HG03135 (cell line): ENCODE data around the gene PSMA6.
"Not testable (repeated sequence)": the region's sequence is repeated elsewhere in the genome, so short reads cannot be mapped to it uniquely, and the experiment has no call there.

ENCODE experiments used
- ATAC-seq: cut with Tn5 transposase; IDR thresholded peaks from one replicate; pipeline ENCODE4 v1.9.1; 2021; ENCODE audit warnings: mild to moderate bottlenecking, moderate library complexity; ENCODE audit not compliant: unreplicated experiment

The PSMA6 gene

DNA sequence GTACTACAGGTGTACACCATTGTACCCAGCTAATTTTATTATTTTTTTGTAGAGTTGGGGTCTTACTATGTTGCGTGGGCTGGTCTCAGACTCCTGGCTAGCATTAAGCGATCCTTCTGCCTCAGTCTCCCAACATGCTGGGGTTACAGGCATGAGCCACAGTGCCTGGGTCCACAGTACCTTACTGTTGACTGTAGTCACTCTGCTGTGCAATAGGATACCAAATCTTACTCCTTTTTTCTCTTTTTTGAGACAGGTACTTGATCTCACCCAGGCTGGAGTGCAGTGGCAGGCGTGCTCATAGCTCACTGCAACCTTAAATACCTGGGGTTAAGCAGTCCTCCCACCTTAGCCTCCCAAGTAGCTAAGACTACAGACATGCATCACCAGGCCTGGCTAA is 25.6 kb downstream of the PSMA6 start:
- ATAC-seq = no peak

DNA sequence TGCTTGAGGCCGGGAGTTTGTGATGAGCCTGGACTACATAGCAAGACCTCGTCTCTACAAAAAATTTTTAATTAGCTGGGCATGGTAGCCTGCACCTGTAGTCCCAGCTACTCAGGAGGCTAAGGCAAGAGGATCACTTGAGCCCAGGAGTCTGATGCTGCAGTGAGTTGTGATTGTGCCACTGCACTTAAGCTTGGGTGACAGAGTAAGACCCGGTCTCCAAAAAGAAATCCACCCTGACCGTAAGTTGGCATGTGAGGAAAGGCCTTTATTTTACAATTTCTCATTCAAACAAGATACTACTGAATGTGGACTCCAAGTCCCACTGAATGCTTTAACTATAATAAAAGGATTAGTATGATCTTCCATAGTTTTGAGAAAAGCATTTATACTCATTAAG is 27.3 kb downstream of the PSMA6 start:
- ATAC-seq = no peak

DNA sequence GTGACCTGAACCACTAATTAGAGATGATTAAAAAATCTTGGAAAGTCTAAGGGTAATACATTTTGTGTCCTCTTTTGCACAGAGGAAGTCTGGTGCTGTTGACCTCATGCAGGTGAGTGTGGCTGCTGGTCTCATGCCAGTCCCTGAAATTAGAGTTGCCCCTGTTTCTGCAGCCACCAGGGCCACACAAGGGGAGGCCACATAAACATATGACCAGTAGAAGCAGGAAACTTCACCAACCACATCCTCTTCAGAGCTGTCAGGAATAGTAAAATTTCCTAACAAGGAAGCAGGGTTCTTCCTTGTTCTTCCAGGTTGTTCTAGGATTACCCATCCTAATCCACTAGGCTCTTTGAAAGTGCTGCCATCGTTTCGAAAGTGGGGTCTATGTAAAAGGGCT is 28.3 kb downstream of the PSMA6 start:
- no peak for ATAC-seq

DNA sequence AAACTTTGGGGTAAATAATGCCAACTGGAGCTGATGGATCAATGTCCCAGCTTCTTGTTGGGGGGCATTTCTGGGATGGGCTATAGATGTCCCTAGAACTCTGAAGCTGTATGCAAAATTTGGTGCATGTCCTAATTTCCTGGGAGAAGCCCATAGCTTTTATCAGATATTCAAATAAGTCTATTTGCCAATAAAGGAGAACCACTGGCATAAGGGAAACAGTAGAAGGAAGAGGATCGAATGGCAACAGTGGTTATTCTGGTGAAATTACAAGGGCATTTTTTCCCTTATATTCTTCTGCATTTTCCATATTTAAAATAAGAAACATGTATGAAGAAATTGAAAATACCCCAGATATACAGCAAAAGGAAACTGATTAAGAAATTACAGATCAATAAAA is 34.2 kb downstream of the PSMA6 start:
- no peak for ATAC-seq

DNA sequence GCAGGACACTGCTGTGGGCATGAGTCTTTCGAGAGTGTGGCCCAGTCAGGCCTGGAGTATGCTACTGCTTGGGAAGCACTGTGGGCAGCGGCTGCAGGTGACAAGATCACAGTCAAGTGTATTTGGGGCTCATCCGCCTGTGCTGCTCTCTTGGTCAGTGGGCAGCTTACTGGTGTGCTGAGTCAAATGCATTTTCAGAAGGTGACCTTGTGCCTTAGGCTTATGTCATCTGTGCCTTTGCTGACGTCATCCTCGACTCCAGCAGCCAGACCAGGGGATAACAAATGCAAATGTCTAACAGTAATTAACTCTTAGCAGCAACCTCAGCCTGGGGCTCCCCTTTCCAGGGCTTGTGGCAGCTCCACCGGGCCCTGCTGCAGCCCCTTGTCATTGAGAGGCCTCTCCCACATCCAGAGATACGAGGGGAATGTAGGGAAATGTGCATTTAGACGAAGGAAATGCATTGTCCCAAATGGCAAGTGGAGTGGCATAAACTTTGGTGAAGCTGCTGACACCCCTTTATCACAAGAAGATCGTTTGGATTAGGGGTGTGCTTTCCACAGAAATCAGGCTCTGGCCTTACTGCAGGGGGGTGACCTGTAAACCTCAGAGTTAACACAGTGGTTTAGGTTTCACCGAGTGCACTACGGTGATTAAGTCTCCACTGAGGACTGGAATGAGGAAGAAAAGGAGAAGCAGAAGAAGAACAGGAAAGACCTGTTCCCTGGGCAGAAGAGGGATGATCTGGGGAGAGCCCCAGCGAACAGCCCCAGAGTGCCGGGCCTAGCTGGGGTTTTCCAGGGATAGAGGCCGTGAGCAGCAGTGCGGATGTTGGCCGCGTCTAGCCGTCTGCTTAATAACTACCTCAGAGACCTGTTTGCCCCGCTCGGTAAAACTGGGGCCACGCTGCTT is 39.7 kb downstream of the PSMA6 start:
- no peak for ATAC-seq

DNA sequence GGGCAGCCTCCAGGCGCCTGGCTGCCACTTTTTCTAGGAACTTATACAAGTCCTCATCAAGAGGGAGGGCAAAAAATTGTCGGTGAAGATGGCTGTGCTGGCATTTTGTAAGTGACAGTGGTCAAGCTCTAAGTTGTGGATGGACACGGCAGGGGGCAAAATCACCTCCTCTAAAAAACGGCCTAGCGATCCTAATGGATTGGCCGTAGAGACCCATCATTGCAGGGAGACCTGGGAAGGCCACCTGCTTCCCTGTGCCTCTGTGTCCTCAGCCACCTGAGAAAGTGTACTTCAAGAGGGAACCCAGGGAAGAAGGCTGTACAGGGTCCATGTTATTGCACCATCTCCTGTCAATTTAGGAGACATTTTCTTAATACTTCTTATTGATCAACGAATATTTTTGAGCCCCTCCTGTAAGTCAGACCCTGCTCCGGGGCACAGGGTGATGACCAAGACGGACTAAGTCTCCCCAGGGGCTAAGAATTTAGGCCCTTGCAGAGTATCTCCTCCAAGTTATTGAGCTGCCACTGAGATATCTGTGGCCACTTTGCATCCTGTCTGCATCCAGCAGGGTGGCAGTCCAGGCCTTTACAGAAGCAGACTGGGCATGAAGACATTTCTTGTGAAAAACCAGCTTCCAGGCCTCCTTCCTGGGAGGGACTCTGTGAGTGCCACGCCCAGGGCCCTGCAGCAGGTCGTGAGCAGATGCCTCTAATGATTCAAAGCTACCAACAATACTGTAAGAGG is 40.5 kb downstream of the PSMA6 start:
- no peak for ATAC-seq

DNA sequence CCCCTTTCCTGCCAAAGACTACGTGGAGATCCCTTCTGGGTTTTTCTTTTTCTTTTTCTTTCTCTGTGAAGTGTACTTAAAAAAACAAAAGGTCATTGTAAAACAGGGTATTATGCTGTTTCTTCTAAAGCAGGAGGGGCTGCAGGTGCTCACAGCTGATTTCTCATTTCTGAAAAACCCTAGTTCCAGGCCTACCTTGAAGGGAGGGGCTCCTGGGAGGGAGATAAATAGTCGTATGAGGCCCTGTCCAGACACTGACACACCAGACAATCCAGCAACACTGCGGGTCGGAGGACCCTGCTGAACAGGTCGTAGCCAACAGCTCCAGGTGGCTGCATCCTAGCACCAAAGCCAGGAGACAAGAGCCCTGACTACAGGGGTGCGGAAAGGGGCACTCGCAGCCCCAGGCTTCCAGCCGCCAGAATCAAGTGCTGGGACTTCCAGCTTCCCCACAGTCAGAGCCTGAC is 41.1 kb downstream of the PSMA6 start:
- ATAC-seq = no peak

DNA sequence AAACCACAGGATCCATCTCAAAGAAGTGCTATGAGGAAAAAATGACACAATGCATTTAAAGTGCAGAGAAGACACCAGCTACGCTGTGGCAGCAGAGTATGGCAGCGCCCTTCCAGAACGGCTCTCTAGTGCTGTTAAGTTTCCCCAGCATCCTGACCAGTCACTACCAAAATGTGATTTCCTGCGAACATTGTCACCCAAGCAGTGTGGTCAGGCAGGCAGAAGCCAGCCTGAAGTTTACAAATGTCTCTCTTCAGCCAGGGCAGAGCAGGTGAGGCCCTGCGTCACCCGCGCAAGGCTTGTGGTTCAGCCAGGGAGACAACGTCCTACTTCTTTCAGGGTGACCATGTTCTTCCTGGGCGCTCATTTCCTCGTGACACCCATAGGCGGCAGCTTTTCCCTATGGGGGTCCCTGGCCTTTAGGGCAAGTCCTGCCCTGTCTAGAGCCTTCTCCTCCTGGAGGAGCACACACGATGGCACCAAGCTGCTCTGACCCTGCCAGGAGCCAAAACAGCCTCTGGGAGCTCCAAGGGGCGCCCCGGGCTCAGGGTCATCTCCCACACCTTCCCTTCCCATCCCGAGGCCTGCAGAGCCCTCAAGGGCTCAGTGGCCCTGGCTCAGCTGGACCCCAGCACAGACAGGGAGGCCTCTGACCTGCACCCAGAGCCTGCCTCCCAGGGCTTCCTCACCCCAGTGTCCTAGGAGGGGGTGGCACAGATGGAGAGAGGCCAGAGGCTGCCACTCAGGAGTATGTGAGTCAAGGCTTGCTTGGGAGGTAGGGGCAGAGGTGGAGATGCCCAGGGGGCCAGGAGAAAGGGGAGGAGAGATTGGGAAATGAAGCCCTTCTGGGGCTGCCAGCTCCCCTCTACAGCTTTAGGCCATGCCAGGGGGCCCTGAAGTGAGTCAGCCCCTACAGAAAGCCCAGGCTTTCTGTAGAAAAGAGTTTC is 41.9 kb downstream of the PSMA6 start:
- no peak for ATAC-seq

DNA sequence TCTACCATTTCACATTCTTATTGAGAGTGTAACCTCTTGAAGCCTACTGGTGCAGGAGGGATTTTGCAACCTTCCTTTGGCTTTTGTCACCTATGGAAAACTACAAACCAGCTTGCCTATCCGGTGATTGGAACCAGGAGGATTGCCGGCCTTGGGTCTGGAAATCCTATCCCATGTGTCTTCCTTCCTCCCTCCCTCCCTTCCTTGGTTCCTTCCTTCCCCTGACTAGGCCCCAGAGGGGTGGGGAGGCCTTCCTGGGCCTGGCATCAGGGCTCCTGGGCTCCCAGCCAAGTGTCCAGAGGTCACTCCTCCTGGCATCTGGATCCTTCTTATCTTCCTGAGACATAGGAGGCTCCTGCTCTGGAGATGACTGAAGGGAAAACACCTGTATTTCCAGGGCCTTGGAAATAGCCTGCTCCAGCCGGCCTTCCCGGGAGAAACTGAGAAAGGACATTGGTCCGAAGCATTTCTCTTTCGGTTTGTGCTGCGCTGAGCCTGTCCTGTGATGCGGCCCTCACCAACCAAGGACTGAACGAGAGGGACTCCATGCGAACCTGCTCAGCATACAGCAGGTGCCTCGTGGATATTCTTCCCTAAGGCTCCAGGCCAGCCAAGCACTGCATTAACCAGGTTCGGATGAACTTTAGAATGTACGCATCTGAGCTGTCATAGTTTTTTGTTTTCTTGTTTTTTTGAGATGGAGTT is 43.4 kb downstream of the PSMA6 start:
- ATAC-seq = no peak

DNA sequence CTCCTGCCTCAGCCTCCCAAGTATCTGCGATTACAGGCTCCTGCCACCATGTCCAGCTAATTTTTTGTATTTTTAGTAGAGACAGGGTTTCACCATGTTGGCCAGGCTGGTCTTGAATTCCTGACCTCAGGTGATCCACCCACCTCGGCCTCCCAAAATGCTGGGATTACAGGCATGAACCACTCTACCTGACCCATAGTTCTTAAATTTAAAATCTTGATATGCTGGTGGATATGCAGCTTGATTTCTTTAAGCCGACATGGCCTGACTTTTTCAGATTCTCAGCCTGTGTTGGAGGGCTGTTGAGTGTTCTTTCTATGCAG is 44.0 kb downstream of the PSMA6 start:
- not testable (repeated sequence) for ATAC-seq

DNA sequence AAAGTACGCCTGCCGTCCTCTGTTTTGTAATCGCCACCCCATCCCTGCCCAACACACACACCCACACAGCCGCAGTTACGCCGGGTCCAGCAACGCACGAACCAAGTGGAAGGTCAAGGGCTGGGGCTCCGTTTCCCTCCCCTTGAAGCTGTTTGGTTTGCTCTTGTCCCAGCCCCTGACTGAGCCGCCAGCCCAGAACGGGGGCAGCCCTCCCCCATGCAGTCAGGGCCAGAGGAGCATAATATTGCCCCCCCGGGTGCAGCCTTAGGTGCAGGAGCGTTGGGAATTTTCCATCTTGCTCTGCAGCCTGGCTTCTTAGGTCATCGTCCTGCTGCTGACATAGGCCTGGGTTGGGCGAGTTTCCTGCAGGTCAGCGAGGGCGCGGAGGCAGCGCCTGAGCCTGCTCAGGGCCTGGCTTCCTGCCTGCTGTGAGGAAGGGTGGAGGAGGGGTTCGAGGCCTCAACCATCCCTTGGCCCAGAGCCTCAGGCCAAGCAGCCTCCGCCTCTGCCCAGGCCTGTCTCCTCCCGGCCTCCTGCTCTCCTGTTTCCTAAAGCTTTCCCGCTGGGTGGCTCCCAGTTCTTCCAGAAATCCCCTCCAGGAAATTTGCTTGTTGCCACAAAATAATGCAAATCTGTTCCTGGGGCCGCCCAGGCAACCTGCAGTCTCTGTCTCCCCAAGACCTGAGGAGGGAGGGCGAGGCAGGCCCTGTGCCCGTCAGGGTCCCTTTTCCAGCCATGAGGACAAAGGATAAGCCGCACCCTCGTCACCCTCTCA is 44.5 kb downstream of the PSMA6 start:
- ATAC-seq = no peak

DNA sequence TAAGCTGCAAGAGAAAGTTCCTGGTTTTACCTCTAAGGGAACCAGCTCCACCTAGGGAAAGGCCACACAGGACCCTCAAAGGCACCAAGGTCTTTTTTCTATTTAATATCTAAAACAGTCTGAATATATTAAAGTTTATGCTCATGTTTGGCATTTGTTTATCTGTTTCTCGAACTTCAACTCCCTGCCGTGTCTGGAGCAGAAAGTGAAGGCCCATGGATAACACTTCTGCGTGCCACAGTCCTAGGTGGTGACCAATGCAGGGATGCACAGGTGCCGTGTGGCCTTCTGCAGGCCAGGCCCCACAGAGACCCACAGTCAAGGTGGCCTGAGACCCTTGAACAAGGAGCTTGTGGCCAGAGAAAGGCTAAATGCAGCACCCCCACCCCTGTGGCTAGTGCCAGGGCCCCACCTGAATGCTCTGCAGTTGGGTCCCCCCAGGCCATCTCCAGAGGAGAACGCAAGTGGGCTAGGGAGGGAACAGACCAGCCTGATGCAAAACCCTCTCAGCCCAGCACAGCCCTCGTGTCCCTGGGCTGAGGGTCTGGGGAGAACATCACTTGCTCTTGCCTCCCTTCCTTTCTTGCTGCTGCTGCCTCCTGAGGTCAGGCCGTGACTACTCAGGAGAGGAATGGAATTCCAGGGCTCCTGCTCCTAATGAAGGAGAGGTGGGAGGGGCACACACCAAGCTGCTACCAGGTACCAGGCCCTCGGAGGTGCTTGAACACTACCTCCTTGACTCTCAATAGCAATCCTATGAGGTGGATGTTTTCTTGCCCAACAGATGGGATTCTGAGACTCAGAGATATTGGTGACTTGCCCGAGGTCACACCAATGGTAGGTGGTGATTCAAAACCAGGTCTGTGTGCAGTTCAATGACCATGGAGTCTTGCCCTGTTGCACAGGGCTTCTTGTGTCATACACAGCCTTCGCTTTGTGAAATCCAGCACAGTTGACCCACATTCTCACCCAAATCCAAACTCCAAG is 45.4 kb downstream of the PSMA6 start:
- ATAC-seq = no peak

DNA sequence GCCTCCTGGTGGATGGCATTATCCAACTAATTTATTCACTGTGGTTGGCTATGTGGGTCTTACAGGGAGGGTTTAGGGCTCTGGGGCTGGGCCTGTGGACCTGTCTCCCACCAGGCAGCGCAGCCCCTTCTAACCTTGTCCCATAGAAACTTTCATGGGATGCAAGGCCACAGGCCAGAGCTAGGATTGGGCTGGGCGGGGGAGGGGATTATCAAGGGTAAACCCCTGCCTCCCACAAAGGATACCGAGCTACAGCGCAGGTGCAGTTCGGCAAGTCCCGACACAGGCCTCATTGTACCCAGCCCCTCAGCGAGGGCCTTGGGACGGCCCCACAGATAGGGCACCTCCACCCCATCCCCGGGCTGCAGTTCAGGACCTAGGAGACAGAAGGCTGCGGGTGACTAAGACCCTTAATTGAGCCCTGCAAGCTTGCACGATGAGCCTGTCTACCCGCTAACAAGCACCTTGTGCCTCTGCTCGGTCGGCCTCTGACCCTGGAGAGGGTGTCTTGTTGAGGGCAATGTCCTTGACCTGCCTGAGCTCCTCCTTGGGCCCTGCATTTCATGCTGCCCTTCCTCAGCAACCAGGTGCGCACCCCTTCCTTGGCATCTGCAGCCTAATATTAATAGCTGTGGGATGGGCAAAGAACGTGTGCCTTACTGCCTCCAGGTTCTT is 46.7 kb downstream of the PSMA6 start:
- no peak for ATAC-seq

DNA sequence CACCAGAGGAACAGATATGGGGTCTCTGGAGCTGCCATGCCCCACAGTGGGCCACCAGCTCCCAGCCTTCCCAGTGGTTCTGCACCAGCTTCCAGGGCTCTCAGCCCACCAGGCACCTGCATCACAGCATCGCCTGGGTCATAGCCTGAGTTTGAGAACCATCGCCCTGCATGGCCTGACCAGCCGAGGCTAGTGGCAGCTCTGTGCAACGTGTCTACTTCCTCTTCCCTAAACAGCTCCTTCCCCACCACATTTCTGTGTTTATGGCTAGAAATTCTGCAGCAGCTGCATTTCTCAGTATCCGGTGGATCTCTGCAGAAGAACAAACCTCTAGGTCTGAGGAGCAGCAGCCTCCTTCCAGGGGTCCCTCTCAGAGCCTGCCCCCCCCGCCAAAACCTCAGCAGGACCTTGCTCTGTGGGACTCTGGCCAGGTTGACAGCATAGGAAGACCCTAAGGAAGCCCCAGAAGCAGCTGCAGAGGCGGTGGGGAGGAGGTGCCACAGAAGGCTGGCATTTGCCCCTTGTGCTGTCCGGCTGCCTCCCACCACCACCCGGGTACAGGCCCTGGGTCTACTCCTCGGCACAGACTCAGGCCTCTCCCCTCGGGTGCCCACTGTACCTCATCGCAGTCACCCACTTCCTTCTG is 47.7 kb downstream of the PSMA6 start:
- peak; percentile 76 for ATAC-seq

DNA sequence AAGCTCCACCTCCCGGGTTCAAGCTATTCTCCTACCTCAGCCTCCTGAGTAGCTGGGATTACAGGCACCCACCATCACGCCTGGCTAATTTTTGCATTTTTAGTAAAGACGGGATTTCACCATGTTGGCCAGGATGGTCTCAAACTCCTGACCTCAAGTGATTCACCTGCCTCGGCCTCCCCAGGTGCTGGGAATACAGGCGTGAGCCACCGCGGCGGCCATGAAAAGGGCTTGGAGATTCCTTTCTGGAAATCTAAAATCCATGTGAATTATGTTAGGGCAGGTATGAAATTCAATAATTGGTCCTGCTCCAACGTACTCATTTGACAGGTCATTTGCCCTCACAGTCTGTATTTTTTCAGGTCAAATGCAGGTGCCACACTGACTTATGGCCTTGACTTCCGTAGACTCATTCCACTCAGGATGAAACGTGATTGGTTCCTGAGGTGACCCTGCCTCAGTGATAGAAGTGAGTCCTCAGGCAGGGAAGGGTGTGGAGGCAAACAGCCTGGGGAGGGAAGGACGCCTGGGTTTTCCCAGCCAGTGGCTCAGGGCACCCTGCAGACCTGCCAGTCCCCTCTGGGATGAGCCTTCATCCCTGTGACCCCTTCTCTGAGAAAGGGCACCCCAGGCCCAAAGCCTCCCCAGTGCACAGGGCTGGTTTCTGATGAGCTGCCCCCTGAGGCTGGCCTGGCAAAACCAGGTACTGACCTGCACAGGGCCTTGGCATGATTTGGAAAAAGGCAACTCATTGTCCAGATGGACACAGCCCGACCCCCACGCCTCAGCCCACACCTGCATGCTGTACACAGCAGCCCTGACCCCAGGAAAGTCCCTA is 48.7 kb downstream of the PSMA6 start:
- ATAC-seq = no peak

DNA sequence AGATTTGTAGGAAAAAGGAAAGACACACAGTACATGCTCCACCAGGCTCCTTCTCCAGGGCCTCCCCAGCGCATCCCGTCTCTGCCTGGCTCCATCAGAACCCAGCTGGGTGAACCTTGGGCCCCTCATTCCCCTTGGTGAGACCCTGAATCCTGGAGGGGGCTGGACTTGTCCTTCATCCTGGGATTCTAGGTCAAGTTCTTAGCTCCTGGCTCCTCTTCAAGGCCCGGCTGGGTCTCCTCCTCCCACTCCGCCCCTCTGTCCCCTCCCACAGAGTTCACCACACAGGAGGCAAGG is 49.2 kb downstream of the PSMA6 start:
- no peak for ATAC-seq
